WI38 (cell line): ENCODE results near the gene GULP1.

Source experiments
- H3K4me3 ChIP-seq: 2 replicates; pipeline ENCODE4 v1.5.1; 2011; ENCODE audit warnings: low read depth, mild to moderate bottlenecking, control low read depth, low read length
- TF ChIP-seq, protein P1 (sequence below): IDR thresholded peaks from 2 replicates; pipeline ENCODE4 v1.5.1; 2012; ENCODE audit warnings: low read depth, mild to moderate bottlenecking, control low read depth, low read length

Gene GULP1

DNA sequence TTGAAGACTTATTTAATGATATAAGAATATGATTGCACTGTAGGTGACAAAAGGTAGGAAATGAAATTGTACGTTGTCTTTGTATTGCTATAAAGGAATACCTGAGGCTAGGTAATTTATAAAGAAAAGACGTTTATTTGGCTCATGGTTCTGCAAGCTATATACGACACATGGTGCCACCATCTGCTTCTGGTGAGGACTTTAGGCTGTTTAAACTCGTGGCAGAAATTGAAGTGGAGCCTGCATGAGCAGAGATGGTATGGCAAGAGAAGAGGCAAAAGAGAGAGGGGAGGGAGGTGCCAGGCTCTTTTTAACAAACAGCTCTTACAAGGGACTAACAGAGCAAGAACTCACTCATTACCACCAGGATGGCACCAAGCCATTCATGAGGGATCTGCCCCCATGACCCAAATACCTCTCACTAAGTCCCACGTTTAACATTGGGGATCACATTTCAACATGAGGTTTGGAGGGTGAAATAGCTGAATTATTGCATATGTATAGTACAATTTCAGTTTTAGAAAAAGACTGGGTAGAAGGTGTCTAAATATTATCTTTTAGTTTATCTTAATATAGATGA lies 86.8 kb downstream of the GULP1 start:
- H3K4me3 ChIP-seq: no peak overlapping the region
- TF ChIP-seq, protein P1, sequence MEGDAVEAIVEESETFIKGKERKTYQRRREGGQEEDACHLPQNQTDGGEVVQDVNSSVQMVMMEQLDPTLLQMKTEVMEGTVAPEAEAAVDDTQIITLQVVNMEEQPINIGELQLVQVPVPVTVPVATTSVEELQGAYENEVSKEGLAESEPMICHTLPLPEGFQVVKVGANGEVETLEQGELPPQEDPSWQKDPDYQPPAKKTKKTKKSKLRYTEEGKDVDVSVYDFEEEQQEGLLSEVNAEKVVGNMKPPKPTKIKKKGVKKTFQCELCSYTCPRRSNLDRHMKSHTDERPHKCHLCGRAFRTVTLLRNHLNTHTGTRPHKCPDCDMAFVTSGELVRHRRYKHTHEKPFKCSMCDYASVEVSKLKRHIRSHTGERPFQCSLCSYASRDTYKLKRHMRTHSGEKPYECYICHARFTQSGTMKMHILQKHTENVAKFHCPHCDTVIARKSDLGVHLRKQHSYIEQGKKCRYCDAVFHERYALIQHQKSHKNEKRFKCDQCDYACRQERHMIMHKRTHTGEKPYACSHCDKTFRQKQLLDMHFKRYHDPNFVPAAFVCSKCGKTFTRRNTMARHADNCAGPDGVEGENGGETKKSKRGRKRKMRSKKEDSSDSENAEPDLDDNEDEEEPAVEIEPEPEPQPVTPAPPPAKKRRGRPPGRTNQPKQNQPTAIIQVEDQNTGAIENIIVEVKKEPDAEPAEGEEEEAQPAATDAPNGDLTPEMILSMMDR: no peak

DNA sequence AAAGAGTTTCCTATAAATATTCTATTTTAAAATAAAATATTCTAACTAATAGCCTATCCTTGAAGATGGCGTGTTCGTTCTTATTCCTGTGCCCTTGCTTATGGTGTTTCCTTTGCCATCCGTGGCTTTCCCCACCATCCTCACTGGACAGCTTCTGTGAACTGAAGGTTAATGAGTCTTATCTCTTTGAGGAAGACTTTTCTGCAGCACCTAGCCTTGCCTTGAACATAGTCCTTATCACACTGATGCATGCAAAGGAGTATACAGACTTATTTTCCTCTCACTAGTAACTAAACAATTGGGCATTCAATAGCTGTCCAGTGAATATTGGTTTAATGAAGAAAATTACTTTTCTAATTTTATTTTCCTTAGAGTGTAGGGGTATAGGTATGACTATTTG lies 88.1 kb downstream of the GULP1 start:
- no peak overlapping the region for H3K4me3 ChIP-seq
- TF ChIP-seq, protein P1: no peak

DNA sequence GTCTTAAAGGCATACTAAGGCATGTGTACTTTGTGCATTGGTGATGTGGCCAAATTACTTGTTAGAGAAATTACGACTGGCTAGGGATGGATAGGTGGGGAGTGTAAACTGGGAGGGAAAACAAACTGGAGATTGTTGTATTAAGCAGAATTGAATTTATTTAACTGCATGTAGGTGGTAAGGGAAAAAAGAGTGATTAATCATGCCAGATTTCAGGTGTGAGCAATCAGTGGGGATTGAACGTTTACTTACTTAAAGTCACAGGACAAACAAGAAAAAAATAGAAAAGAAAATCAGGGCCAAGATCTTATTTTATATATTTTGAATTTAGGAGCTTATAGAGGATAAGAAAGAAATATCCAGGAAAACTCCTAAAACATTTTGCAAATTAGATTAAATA lies 88.6 kb downstream of the GULP1 start:
- H3K4me3 ChIP-seq: no peak overlapping the region
- TF ChIP-seq, protein P1: no peak

DNA sequence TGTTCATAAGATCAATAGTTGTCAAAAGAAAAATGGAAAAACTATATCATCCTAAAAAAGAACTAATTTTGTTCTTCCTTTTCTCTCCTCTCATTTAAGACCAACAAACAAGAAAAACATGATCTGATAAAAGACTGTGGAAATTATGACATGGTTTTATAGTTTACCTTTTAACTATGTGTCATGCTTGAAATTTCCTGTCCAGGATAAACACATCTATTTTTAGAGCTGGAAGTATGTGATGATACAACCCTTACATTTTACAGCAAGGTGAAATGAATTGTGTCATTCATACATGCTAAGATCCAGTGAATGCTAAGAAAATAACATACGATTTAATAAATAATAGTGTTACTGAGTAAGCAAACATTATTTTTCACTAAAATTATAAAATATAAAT lies 89.9 kb downstream of the GULP1 start:
- H3K4me3 ChIP-seq: no peak overlapping the region
- TF ChIP-seq, protein P1: no peak

DNA sequence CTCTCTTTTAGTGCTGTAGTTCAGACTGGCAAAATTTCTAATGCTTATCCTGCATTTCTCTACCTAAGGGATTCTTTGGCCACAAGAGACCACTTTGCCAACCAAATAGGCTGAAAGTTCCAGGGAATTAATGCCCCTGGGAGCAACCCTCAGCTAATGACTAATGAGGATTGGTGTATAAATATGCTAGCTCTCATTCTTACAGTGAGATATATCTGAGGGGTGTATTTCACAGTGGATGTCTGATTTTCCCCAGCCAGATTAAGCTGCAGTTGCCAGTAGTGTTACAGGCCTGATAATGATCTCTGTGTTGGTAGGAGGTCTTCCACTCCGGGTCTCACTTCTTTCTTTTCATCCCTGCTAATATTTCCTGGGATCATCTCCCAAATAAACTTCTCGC lies 90.4 kb downstream of the GULP1 start:
- TF ChIP-seq, protein P1: no peak
- H3K4me3 ChIP-seq: no peak overlapping the region

DNA sequence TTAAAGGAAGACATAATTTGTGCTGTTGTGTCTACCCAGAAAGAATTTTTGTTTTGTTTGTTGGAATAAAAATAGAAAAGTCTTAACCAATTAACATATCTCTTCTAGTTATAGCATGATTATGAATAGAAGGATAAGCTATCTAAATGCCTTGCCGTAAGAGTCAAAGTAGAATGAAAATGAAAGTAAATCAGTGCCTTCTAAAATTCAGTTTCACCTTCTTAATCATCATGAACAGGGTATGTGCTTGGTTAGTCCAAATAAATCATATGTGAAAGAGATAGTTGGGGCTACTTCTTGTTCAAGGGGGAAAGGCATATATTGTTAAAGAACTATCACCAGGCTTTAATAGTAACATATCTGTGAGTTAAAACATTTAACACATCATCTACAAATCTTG lies 91.5 kb downstream of the GULP1 start:
- H3K4me3 ChIP-seq: peak overlapping the region; percentile 35
- TF ChIP-seq, protein P1: no peak

DNA sequence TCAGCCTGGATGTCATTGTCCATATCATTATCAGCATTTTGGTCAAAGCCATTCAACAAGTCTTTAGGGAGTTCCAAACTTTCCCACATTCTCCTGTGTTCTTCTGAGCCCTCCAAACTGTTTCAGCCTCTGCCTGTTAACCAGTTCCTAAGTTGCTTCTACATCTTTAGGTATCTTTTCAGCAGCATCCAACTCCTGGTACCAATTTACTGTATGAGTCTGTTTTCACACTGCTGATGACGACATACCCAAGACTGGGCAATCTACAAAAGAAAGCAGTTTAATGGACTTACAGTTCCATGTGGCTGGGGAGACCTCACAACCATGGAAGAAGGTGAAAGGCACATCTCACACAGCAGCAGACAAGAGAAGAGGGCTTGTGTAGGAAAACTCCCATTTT lies 94.2 kb downstream of the GULP1 start:
- TF ChIP-seq, protein P1: no peak
- no peak overlapping the region for H3K4me3 ChIP-seq
